Hepatocyte (in vitro differentiated cells): ENCODE results near the gene RAB3C. TPM values are rescaled to one million over a fixed set of nuclear protein-coding genes. Genes with fewer than 3 reads are reported as not detected.
"Not testable (repeated sequence)": the region's sequence is repeated elsewhere in the genome, so short reads cannot be mapped to it uniquely, and the experiment has no call there.

ENCODE experiments used
- DNase-seq: peaks from one replicate; pipeline ENCODE4 v3.0.0-alpha.2; 2016; ENCODE audit warnings: low spot score
- H2AFZ ChIP-seq: fragments of 200-600 bp; sonication (generic); 2 replicates; pipeline ENCODE4 v1.6.0; 2016; ENCODE audit warnings: antibody characterized with exemption, mild to moderate bottlenecking
- H3K27ac ChIP-seq: fragments of 200-600 bp; sonication (generic); 2 replicates; pipeline ENCODE4 v1.5.1; 2016; ENCODE audit warnings: mild to moderate bottlenecking
- H3K27me3 ChIP-seq: fragments of 200-600 bp; sonication (generic); 2 replicates; pipeline ENCODE4 v1.6.1; 2016
- H3K36me3 ChIP-seq: fragments of 200-600 bp; sonication (generic); replicated peaks from 2 replicates; pipeline ENCODE4 v1.5.1; 2016; ENCODE audit warnings: low read depth; ENCODE audit not compliant: insufficient read depth
- H3K4me1 ChIP-seq: fragments of 200-600 bp; sonication (generic); 2 replicates; pipeline ENCODE4 v1.5.1; 2016; ENCODE audit warnings: mild to moderate bottlenecking, moderate library complexity; ENCODE audit not compliant: insufficient read depth
- H3K4me2 ChIP-seq: fragments of 200-600 bp; sonication (generic); 2 replicates; pipeline ENCODE4 v1.6.0; 2016
- H3K4me3 ChIP-seq: fragments of 200-600 bp; sonication (generic); 2 replicates; pipeline ENCODE4 v1.5.1; 2016; ENCODE audit warnings: mild to moderate bottlenecking
- H3K79me2 ChIP-seq: fragments of 200-600 bp; sonication (generic); 2 replicates; pipeline ENCODE4 v1.6.0; 2017; ENCODE audit warnings: mild to moderate bottlenecking
- H3K9me2 ChIP-seq: fragments of 200-600 bp; sonication (generic); replicated peaks from 2 replicates; pipeline ENCODE4 v1.6.0; 2017; ENCODE audit warnings: mild to moderate bottlenecking; ENCODE audit not compliant: insufficient read depth
- H3K9me3 ChIP-seq: fragments of 200-600 bp; sonication (generic); 2 replicates; pipeline ENCODE4 v1.5.1; 2016; ENCODE audit warnings: low read depth, mild to moderate bottlenecking
- H4K20me1 ChIP-seq: fragments of 200-600 bp; sonication (generic); 2 replicates; pipeline ENCODE4 v1.6.0; 2016; ENCODE audit warnings: mild to moderate bottlenecking; ENCODE audit not compliant: insufficient read depth, poor library complexity, severe bottlenecking
- EZH2 ChIP-seq: fragments of 200-600 bp; sonication (generic); IDR thresholded peaks from 2 replicates; pipeline ENCODE4 v1.6.1; 2016; ENCODE audit warnings: antibody characterized with exemption, mild to moderate bottlenecking, borderline replicate concordance
- EZH2phosphoT487 ChIP-seq: fragments of 200-600 bp; sonication (generic); IDR thresholded peaks from one replicate; pipeline ENCODE4 v1.6.1; 2018; ENCODE audit warnings: antibody characterized with exemption, mild to moderate bottlenecking, low read depth, moderate library complexity; ENCODE audit not compliant: unreplicated experiment, severe bottlenecking
- WGBS: methylation state at CpG from one replicate; pipeline ENCODE4 v1.1.6; 2016; ENCODE audit warnings: low lambda C conversion rate; ENCODE audit errors: missing lambda C conversion rate; 5-methylcytosine and 5-hydroxymethylcytosine counted together
- polyA plus RNA-seq: library from polyadenylated mRNA; unstranded; fragments of >200 nt; fragmentation: Nextera tagmentation; extraction: Ambion mirVana; gene quantifications from 2 replicates; pipeline ENCODE4 v1.2.1, GENCODE V29; 2016
- total RNA-seq: library from RNA; depleted of rRNA; stranded (reverse); fragments of >200 nt; gene quantifications from 2 replicates; pipeline ENCODE4 v1.2.3, GENCODE V29; 2014
- TF ChIP-seq, protein P1 (sequence below): fragments of 200-600 bp; sonication (generic); IDR thresholded peaks from 2 replicates; pipeline ENCODE4 v1.5.1; 2016; ENCODE audit warnings: antibody characterized with exemption, mild to moderate bottlenecking; ENCODE audit not compliant: poor library complexity

RAB3C gene
- total and polyA plus RNA-seq, 2 experiments from 2014 or later: 5.2 to 6.4 TPM

DNA sequence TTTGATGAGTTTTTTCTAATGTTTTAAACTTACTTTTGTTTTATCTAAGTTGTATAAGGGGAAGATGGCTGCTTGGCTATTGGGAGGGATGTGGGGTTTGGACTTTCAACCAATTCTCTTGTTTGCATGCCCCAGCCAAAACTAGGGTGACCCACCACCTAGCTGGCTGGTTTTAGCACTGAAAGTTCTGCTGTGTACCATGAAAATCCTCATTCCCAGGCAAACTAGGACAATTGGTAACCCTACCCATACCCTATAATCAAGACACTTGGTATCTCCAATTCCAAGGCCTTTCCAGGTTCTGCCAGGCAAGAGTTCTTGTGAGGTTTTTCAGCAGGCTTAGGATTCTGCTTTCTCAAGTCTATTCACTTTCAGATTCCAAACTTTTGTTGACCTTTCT is 13.1 kb downstream of the RAB3C start:
- no peak overlapping the region for H3K27ac ChIP-seq
- H3K36me3 ChIP-seq: no peaks in the 10 kb centered on the region
- H3K79me2 ChIP-seq: no peaks in the 10 kb centered on the region
- no peaks in the 10 kb centered on the region for H3K27me3 ChIP-seq
- no peak overlapping the region for H3K4me2 ChIP-seq
- no peak overlapping the region for H2AFZ ChIP-seq
- no peaks in the 10 kb centered on the region for H3K4me1 ChIP-seq
- H4K20me1 ChIP-seq: no peaks in the 10 kb centered on the region
- TF ChIP-seq EZH2phosphoT487: no peak
- no peak for TF ChIP-seq EZH2
- TF ChIP-seq, protein P1, sequence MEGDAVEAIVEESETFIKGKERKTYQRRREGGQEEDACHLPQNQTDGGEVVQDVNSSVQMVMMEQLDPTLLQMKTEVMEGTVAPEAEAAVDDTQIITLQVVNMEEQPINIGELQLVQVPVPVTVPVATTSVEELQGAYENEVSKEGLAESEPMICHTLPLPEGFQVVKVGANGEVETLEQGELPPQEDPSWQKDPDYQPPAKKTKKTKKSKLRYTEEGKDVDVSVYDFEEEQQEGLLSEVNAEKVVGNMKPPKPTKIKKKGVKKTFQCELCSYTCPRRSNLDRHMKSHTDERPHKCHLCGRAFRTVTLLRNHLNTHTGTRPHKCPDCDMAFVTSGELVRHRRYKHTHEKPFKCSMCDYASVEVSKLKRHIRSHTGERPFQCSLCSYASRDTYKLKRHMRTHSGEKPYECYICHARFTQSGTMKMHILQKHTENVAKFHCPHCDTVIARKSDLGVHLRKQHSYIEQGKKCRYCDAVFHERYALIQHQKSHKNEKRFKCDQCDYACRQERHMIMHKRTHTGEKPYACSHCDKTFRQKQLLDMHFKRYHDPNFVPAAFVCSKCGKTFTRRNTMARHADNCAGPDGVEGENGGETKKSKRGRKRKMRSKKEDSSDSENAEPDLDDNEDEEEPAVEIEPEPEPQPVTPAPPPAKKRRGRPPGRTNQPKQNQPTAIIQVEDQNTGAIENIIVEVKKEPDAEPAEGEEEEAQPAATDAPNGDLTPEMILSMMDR: no peak
- H3K4me3 ChIP-seq: no peak overlapping the region
- H3K9me3 ChIP-seq: no peaks in the 10 kb centered on the region
- no peaks in the 10 kb centered on the region for H3K9me2 ChIP-seq
- DNase-seq: no peak

DNA sequence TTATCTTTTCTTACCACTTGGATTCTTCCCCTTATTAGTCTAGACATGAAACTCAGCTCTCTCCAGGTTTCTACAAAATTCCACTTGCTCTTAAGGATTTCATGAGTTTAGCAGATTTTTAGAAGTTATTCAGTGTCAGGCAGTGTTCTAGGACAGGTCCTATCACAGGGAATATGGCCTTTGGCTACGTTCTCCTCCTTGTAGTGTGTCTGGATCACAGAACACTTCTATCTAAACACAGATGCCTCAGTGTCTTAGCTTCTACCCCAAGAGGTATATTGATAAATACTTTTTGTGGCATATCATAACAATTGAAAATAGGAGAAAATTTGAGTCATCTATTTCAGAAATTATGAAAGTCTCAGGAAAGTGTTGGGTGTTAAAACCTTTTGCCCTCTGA is 15.6 kb downstream of the RAB3C start:
- H3K9me2 ChIP-seq: no peaks in the 10 kb centered on the region
- WGBS: 92% methylated on average over 1 of the region's 1 CpG
- no peak overlapping the region for H3K27ac ChIP-seq
- no peak for TF ChIP-seq EZH2
- TF ChIP-seq, protein P1: no peak
- TF ChIP-seq EZH2phosphoT487: no peak
- no peaks in the 10 kb centered on the region for H3K4me1 ChIP-seq
- no peak overlapping the region for H2AFZ ChIP-seq
- H3K4me2 ChIP-seq: no peak overlapping the region
- no peak for DNase-seq
- no peaks in the 10 kb centered on the region for H4K20me1 ChIP-seq
- H3K4me3 ChIP-seq: no peak overlapping the region
- H3K79me2 ChIP-seq: no peaks in the 10 kb centered on the region
- no peaks in the 10 kb centered on the region for H3K27me3 ChIP-seq
- no peaks in the 10 kb centered on the region for H3K9me3 ChIP-seq
- H3K36me3 ChIP-seq: no peaks in the 10 kb centered on the region

DNA sequence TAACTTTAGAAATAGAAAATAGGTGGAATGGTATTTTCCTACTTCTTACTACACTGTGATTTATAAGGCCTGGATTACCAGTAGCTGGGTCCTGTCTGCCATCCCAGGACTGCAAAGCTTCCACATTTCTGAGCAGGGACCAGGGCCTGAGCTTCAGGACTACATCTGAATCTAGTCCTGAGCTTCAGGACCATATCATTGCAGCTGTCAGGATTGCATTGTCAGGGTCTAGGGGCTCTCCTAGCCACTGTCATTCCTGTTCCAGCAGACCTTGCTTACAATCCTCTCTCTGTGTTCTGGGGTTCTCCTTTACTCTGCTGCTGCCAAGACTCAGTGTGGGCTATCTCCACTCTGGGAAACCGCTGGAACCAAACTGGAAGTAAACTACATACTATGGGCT is 16.3 kb downstream of the RAB3C start:
- Histone ChIP-seq H3K27ac (no peak overlapping the region), H3K79me2 (no peaks in the 10 kb centered on the region), H3K36me3 (no peaks in the 10 kb centered on the region), H3K27me3 (no peaks in the 10 kb centered on the region), H4K20me1 (no peaks in the 10 kb centered on the region), H3K9me2 (no peaks in the 10 kb centered on the region), H3K4me1 (no peaks in the 10 kb centered on the region), H3K4me3 (no peak overlapping the region), H2AFZ (no peak overlapping the region), H3K9me3 (no peaks in the 10 kb centered on the region), H3K4me2 (no peak overlapping the region)
- TF ChIP-seq EZH2phosphoT487: no peak
- TF ChIP-seq EZH2: no peak
- TF ChIP-seq, protein P1: no peak
- no peak for DNase-seq
- WGBS: 50% methylated on average over 1 of the region's 1 CpG

DNA sequence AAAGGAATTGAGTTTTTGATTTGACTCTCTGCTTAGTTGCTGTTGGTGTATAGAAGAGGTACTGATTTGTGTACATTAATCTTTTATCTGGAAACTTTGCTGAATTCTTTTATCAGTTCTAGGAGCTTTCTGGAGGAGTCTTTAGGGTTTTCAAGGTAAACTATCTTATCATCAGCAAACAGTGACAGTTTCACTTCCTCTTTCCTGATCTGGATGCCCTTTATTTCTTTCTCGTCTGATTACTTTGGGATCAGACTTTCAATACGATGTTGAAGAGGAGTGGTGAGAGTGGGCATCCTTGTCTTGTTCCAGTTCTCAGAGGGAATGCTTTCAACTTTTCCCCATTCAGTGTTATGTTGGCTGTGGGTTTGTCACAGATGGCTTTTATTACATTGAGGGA is 17.7 kb downstream of the RAB3C start:
- not testable (repeated sequence) for H3K27me3 ChIP-seq, H3K4me2 ChIP-seq, H3K27ac ChIP-seq, H3K4me1 ChIP-seq, H3K79me2 ChIP-seq, DNase-seq, H4K20me1 ChIP-seq, H3K4me3 ChIP-seq, H3K9me2 ChIP-seq, H3K9me3 ChIP-seq, H3K36me3 ChIP-seq, H2AFZ ChIP-seq
- WGBS: 41% methylated on average over 2 of the region's 2 CpGs

DNA sequence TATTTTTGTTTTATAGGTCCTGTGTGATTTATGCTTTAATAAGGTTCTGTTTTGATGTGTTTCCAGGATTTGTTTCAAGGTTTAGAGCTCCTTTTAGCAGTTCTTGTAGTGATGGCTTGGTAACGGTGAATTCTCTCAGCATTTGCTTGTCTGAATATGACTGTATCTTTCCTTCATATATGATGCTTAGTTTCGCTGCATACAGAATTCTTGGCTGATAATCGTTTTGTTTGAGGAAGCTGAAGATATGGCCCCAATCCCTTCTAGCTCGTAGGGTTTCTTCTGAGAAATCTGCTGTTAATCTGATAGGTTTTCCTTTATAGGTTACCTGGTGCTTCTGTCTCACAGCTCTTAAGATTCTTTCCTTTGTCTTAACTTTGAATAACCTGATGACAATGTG is 20.0 kb downstream of the RAB3C start:
- H3K36me3 ChIP-seq, H3K4me3 ChIP-seq, H3K27me3 ChIP-seq, H3K79me2 ChIP-seq, H3K9me2 ChIP-seq, DNase-seq, H3K4me1 ChIP-seq, H4K20me1 ChIP-seq, H3K9me3 ChIP-seq, H3K4me2 ChIP-seq, H2AFZ ChIP-seq, H3K27ac ChIP-seq: not testable (repeated sequence)
- WGBS: 83% methylated on average over 4 of the region's 4 CpGs
